ENCODE data around the gene VPS26A. TPM values are rescaled to one million over a fixed set of nuclear protein-coding genes. Genes with fewer than 3 reads are reported as not detected.

VPS26A gene
- total and polyA plus RNA-seq, 2 donors (not counting 1 experiment from before 2014, with no cell fraction given): 44.1 to 57.1 TPM

DNA sequence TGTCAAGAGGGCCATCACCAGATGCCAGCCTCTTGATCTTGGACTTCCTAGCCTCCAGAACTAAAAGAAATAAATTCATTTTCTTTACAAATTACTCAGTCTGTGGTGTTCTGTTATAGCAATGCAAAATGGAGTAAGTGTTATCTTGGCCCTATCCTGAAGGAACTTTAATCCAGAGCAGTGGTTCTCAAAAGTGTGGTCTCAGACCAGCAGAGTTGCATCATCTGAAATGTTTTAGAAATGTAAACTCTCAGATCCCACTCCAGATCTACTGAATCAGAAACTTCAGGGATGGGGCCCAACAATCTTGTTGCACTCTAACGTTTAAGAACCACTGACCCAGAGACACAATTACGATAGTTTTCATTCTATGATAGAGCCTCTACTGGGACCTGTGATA is 52.8 kb downstream of the VPS26A start:
- H3K4me3 ChIP-seq (replicated peaks in 1 of 4; ENCODE audit: control extremely low read depth in 1 of 4, insufficient read depth in 1 of 4, low read depth in 3 of 4, low read length in 4 of 4): no peak overlapping the region
- no peaks in the 10 kb centered on the region for H4K20me1 ChIP-seq (ENCODE audit: control insufficient read depth, extremely low read depth, insufficient read depth, low read length)
- no peak overlapping the region for H3K4me2 ChIP-seq (ENCODE audit: extremely low read depth, insufficient read depth, low read length)
- H3K36me3 ChIP-seq (ENCODE audit: control insufficient read depth, insufficient read depth, low read length): no peaks in the 10 kb centered on the region
- no peak overlapping the region for H3K27ac ChIP-seq (ENCODE audit: insufficient read depth, low read length)
- H3K4me1 ChIP-seq (ENCODE audit: control insufficient read depth, extremely low read depth, insufficient read depth, low read length): peaks cover 12% of the 10 kb centered on the region
- no peak overlapping the region for H2AFZ ChIP-seq (ENCODE audit: low read length)
- TF ChIP-seq, protein P1, sequence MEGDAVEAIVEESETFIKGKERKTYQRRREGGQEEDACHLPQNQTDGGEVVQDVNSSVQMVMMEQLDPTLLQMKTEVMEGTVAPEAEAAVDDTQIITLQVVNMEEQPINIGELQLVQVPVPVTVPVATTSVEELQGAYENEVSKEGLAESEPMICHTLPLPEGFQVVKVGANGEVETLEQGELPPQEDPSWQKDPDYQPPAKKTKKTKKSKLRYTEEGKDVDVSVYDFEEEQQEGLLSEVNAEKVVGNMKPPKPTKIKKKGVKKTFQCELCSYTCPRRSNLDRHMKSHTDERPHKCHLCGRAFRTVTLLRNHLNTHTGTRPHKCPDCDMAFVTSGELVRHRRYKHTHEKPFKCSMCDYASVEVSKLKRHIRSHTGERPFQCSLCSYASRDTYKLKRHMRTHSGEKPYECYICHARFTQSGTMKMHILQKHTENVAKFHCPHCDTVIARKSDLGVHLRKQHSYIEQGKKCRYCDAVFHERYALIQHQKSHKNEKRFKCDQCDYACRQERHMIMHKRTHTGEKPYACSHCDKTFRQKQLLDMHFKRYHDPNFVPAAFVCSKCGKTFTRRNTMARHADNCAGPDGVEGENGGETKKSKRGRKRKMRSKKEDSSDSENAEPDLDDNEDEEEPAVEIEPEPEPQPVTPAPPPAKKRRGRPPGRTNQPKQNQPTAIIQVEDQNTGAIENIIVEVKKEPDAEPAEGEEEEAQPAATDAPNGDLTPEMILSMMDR (conservative IDR thresholded peaks at IDR 0.05 in 1 of 2, IDR thresholded peaks at IDR 0.05 in 1 of 2; ENCODE audit: low read depth in 1 of 2, low read length in 2 of 2): no peak
- TF ChIP-seq EZH2 (IDR thresholded peaks at IDR 0.05; ENCODE audit: low read length, missing control alignments): no peak
- H3K9ac ChIP-seq (ENCODE audit: insufficient read depth, low read length): no peak overlapping the region
- DNase-seq (ENCODE audit: low read depth in 2 of 2): no peak
- no peaks in the 10 kb centered on the region for H3K9me3 ChIP-seq (ENCODE audit: control insufficient read depth, insufficient read depth, low read depth, low read length)
- peaks cover 17% of the 10 kb centered on the region for H3K79me2 ChIP-seq (ENCODE audit: control insufficient read depth, insufficient read depth, low read length)
- H3K27me3 ChIP-seq (ENCODE audit: control insufficient read depth, insufficient read depth, low read length): no peaks in the 10 kb centered on the region

DNA sequence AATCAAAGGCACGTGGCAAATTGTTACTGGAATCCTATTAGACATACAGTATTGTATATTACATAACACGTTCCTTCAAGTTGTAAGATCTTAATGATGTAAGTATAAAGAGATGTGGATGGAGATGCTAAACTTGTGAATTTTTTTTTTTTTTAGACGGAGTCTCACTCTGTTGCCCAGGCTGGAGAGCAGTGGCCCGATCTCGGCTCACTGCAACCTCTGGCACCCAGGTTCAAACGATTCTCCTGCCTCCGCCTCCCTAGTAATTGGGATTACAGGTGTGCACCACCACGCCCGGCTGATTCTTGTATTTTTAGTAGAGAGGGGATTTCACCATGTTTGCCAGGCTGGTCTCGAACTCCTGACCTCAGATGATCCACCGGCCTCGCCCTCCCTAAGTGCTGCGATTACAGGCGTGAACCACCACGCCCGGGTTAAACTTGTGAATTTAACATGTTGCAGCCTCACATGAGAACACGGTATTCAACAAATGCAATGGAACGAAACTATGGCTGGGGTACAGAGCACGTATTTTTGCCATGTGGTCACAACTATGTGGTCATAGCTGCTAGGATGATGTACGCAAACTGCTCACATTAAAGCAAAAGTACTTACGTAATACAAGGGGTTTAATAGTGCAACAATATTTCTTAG is 55.2 kb downstream of the VPS26A start:
- peak overlapping the region; percentile 67 to 99 (median 96) for H3K4me3 ChIP-seq (replicated peaks in 1 of 4; ENCODE audit: control extremely low read depth in 1 of 4, insufficient read depth in 1 of 4, low read depth in 3 of 4, low read length in 4 of 4)
- H3K27ac ChIP-seq (ENCODE audit: insufficient read depth, low read length): peak overlapping the region; percentile 97
- peaks cover 2% of the 10 kb centered on the region for H3K36me3 ChIP-seq (ENCODE audit: control insufficient read depth, insufficient read depth, low read length)
- peak overlapping the region; percentile 97 for H3K4me2 ChIP-seq (ENCODE audit: extremely low read depth, insufficient read depth, low read length)
- H4K20me1 ChIP-seq (ENCODE audit: control insufficient read depth, extremely low read depth, insufficient read depth, low read length): no peaks in the 10 kb centered on the region
- peak overlapping the region; percentile 85 for H2AFZ ChIP-seq (ENCODE audit: low read length)
- peak overlapping the region; percentile 88 for H3K9ac ChIP-seq (ENCODE audit: insufficient read depth, low read length)
- no peaks in the 10 kb centered on the region for H3K9me3 ChIP-seq (ENCODE audit: control insufficient read depth, insufficient read depth, low read depth, low read length)
- no peak for TF ChIP-seq EZH2 (IDR thresholded peaks at IDR 0.05; ENCODE audit: low read length, missing control alignments)
- TF ChIP-seq, protein P1 (conservative IDR thresholded peaks at IDR 0.05 in 1 of 2, IDR thresholded peaks at IDR 0.05 in 1 of 2; ENCODE audit: low read depth in 1 of 2, low read length in 2 of 2): no peak
- H3K27me3 ChIP-seq (ENCODE audit: control insufficient read depth, insufficient read depth, low read length): no peaks in the 10 kb centered on the region
- H3K79me2 ChIP-seq (ENCODE audit: control insufficient read depth, insufficient read depth, low read length): peaks cover 35% of the 10 kb centered on the region
- peaks cover 12% of the 10 kb centered on the region for H3K4me1 ChIP-seq (ENCODE audit: control insufficient read depth, extremely low read depth, insufficient read depth, low read length)
- DNase-seq (ENCODE audit: low read depth in 2 of 2): peak in 1 of 2 donors; percentile 83

DNA sequence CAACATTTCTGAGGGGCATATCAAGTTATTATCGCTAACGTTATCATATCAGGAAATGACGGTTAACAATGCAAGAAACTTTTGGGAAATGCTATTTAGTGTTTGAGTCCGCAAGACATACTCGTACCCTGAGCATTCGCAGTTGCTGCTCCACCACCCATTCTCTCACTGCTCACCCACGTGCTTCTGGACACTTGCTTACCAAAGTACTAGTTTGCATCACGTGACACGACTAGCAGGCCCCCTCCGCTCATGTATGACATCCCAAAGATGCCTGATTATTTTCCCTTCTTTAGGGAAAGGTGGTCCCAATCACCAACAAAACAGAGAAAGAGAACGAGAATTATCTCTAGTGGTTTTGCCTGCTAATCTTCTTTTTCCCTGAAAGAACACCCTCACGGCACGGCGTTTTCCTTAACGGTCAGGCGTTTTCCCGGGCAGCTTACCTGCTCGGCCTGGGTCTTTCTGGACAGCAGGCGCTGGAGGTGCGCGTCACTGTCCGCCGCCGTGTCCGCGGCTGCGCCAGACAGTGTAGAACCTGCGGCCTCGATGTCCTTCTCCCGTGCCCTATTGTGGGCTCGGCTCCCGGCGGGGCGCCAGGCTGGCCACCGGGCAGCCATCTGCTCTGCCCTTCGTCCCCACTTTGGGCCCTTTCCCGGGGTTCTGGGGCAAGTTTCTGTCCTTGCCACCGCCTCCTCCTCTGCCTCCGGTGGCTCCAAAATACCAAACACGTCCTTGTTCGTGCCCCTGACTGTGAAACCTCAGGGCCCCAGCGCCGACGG is 56.0 kb downstream of the VPS26A start, which contains the start of gene SUPV3L1:
TSS of gene SUPV3L1 (plus strand) at position 492 of the 782 bp plus-strand sequence. CDS start at position 550, 58 bp downstream.
- no peaks in the 10 kb centered on the region for H4K20me1 ChIP-seq (ENCODE audit: control insufficient read depth, extremely low read depth, insufficient read depth, low read length)
- TF ChIP-seq, protein P1 (conservative IDR thresholded peaks at IDR 0.05 in 1 of 2, IDR thresholded peaks at IDR 0.05 in 1 of 2; ENCODE audit: low read depth in 1 of 2, low read length in 2 of 2): no peak
- no peak for TF ChIP-seq EZH2 (IDR thresholded peaks at IDR 0.05; ENCODE audit: low read length, missing control alignments)

More for the DNA sequence above, 56.0 kb downstream of the VPS26A start, which contains the start of gene SUPV3L1:
- peaks cover 39% of the 10 kb centered on the region for H3K79me2 ChIP-seq (ENCODE audit: control insufficient read depth, insufficient read depth, low read length)
- no peaks in the 10 kb centered on the region for H3K9me3 ChIP-seq (ENCODE audit: control insufficient read depth, insufficient read depth, low read depth, low read length)
- H2AFZ ChIP-seq (ENCODE audit: low read length): peak within 1 kb of the TSS; percentile 85
- H3K4me2 ChIP-seq (ENCODE audit: extremely low read depth, insufficient read depth, low read length): peak within 1 kb of the TSS; percentile 99
- peaks cover 12% of the 10 kb centered on the region for H3K4me1 ChIP-seq (ENCODE audit: control insufficient read depth, extremely low read depth, insufficient read depth, low read length)
- peak within 1 kb of the TSS; percentile 67 to 99 (median 96) for H3K4me3 ChIP-seq (replicated peaks in 1 of 4; ENCODE audit: control extremely low read depth in 1 of 4, insufficient read depth in 1 of 4, low read depth in 3 of 4, low read length in 4 of 4)
- no peaks in the 10 kb centered on the region for H3K27me3 ChIP-seq (ENCODE audit: control insufficient read depth, insufficient read depth, low read length)
- peak; percentile 98 to 99 for DNase-seq (ENCODE audit: low read depth in 2 of 2)
- H3K9ac ChIP-seq (ENCODE audit: insufficient read depth, low read length): peak within 1 kb of the TSS; percentile 88
- H3K36me3 ChIP-seq (ENCODE audit: control insufficient read depth, insufficient read depth, low read length): peaks cover 2% of the 10 kb centered on the region
- peak within 1 kb of the TSS; percentile 97 for H3K27ac ChIP-seq (ENCODE audit: insufficient read depth, low read length)

Measured in fibroblast of lung (primary cell).